Measurements from ENCODE around the gene UTP11.

Gene UTP11

DNA sequence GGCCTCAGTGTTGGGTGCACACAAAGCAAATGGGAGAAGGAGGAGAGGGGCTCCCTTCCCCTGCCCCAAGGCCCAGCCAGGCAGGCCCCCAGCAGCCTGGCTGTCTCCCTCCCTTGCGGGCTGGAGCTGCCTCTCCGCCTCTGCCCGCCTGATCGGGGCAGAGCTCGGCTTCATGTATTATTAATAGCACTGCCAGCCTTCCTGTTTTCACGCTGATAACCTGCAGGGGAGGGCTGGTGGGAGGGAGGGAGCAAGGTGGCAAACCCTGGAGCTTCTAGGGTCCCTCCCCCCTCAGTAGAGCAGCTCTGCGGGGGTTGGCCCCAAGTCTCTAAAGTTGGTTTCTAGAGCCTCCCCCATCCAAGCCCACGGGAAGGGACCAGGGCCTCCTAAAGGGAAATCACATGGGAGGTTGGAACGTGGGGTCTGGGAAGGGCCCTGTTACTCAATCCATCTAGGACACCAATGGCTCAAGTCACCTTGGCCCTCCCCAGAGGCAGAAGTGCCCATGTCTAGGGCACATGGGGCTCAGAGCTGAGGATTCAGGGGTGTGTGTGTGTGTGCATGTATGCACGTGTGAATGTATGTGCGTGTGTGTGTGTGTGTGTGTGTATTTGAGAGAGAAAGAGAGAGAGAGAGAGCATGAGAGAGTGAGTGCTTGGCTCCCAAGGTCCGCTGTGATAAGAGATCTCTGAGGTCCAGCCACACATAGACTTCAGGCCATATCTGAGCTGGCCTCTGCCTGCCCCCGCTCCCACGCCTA lies 55.9 kb downstream of the UTP11 start:
- no peak for DNase-seq (ENCODE audit: low read depth, low spot score)

DNA sequence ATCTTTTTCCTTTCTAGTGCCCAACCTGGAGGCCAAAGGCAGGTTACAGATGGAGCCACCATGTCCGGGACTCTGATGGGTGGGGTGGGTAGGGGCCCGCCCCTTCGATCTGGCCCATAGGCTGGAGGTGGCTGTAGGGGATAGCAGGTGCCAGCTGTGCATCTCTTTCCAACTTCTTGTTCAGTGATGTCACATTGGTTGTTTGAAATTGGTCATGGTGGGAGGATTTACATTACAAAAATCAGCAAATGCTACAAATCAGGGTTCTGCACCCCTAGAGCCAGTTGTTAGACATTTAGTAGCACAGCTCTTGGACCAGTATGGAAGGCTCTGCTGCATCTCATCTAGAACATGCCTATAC lies 56.4 kb downstream of the UTP11 start:
- no peak for DNase-seq (ENCODE audit: low read depth, low spot score)

GRCh38 chr1:38071312-38072256 lies 59.0 kb downstream of the UTP11 start:
- DNase-seq (ENCODE audit: low read depth, low spot score) = peak; percentile 34

- DNase-seq (ENCODE audit: low read depth, low spot score) = no peak
These were observed 60.3 kb downstream of the UTP11 start for GRCh38 chr1:38072858-38073257.

- DNase-seq (ENCODE audit: low read depth, low spot score) = peak; percentile 42
These were observed 61.2 kb downstream of the UTP11 start for GRCh38 chr1:38073534-38074301.

DNA sequence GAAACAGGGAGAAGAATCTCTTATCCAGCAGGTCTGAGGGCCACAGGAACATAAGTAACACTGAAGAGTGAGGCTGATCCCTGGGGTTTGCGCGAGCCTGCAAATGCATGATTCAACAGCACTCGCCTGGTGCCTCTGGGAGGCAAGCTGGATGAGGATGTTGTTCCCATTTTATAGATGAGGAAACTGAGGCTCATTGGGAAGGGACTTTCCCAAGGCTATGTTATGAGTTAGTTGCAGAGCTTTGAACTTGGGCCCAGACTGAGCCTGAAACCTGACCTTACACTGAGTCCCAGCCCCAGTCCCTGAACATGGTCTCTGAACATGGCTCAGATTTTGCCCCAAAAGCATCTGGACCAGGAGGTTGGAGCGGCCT lies 61.8 kb downstream of the UTP11 start:
- no peak for DNase-seq (ENCODE audit: low read depth, low spot score)
